C4-2B (cell line): Measurements from ENCODE around the gene HHIPL1.

ENCODE experiments used
- CTCF ChIP-seq: fragments of 450-650 bp; conservative IDR thresholded peaks from 2 replicates; pipeline ENCODE4 v1.5.1; 2017; ENCODE audit warnings: mild to moderate bottlenecking
- ZFX ChIP-seq: fragments of 450-650 bp; IDR thresholded peaks from 2 replicates; pipeline ENCODE4 v1.6.1; 2017

GRCh38 chr14:99616832-99617800 is 27.8 kb upstream of the HHIPL1 start:
- no peak for TF ChIP-seq CTCF
- no peak for TF ChIP-seq ZFX
